ENCODE measurements around the gene MED15.

DNA sequence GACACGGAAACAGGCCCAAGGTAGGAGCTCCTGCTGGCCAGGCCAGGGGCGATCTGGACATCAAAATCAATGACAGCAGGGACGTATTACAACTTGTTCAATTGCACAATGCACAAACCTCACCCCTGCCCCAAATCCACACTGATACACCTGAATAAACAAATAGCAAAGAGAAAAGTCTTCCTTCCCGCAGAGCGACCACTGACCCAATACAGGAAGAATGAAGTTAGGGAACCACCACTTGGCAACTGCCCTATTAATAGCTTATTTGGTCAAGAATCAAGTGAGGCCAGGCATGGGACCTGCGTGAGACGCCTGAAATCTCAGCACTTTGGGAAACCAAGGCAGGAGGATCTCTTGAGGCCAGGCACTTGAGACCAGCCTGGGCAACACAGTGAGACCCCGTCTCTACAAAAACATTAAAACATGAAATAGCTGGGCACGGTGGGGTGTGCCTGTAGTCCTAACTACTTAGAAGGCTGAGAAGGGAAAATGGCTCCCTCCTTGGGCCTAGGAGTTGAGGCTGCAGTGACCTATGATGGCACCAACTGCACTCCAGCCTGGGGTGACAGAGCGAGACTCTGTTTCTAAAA is 109.1 kb downstream of the MED15 start:
- TF ChIP-seq, protein P1, sequence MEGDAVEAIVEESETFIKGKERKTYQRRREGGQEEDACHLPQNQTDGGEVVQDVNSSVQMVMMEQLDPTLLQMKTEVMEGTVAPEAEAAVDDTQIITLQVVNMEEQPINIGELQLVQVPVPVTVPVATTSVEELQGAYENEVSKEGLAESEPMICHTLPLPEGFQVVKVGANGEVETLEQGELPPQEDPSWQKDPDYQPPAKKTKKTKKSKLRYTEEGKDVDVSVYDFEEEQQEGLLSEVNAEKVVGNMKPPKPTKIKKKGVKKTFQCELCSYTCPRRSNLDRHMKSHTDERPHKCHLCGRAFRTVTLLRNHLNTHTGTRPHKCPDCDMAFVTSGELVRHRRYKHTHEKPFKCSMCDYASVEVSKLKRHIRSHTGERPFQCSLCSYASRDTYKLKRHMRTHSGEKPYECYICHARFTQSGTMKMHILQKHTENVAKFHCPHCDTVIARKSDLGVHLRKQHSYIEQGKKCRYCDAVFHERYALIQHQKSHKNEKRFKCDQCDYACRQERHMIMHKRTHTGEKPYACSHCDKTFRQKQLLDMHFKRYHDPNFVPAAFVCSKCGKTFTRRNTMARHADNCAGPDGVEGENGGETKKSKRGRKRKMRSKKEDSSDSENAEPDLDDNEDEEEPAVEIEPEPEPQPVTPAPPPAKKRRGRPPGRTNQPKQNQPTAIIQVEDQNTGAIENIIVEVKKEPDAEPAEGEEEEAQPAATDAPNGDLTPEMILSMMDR (IDR thresholded peaks at IDR 0.05) = no peak
- TF ChIP-seq POLR2AphosphoS5 (IDR thresholded peaks at IDR 0.05) = no peak
